Measurements from ENCODE around the gene SIGLEC11.
"Not testable (repeated sequence)": the region's sequence is repeated elsewhere in the genome, so short reads cannot be mapped to it uniquely, and the experiment has no call there.

The SIGLEC11 gene

DNA sequence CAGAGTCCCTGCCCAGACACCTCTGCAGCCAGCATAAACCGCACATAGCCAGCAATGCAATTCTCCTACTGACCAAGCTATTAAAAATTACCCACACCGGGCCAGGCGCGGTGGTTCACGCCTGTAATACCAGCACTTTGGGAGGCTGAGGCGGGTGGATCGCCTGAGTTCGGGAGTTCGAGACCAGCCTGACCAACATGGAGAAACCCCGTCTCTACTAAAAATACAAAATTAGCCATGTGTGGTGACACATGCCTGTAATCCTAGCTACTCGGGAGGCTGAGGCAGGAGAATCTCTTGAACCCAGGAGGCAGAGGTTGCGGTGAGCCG lies 36.1 kb downstream of the SIGLEC11 start:
- not testable (repeated sequence) for DNase-seq (ENCODE audit: low read depth)

DNA sequence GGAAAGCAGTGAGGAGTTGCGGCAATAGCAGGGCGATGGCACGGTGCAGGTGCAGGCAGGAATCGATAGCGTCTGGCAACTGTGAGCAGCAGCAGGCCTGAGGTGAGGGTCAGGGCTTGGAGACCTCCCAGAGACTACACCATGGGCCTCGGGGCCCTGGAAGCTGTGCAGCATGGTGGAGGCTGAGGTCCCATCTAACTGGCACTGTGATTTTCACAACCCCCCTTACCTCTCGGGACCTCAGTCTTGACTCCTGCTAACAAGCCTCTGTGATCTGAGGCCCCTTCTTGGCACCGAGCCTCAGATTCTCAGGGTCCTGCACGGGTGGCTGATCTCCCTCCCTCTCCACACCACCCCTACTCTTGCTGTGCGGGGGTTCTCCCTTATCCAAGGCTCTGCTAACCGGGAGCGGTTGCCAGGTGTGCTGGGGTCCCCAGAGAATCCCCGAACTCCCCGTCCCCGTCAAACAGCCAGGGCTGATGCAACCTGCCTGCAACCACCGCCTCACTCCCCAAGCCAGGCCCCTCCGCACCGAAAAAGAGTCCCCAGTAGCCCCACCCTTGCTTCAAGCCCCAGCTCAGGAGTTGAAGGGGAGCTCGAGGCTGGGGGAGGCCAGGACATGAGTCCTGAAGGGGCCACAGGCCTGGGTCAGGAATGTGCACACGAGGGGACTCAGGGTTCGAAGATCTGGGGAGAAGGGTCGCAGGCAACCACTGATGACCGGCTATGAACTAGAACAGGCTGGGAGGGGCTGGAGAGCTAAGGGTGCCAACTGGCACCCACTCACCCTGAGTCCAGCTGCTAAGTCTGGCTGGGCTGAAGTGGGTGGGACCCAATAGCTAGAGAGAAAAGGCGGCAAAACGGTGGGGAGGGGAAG lies 36.7 kb downstream of the SIGLEC11 start:
- DNase-seq (ENCODE audit: low read depth), result no peak

DNA sequence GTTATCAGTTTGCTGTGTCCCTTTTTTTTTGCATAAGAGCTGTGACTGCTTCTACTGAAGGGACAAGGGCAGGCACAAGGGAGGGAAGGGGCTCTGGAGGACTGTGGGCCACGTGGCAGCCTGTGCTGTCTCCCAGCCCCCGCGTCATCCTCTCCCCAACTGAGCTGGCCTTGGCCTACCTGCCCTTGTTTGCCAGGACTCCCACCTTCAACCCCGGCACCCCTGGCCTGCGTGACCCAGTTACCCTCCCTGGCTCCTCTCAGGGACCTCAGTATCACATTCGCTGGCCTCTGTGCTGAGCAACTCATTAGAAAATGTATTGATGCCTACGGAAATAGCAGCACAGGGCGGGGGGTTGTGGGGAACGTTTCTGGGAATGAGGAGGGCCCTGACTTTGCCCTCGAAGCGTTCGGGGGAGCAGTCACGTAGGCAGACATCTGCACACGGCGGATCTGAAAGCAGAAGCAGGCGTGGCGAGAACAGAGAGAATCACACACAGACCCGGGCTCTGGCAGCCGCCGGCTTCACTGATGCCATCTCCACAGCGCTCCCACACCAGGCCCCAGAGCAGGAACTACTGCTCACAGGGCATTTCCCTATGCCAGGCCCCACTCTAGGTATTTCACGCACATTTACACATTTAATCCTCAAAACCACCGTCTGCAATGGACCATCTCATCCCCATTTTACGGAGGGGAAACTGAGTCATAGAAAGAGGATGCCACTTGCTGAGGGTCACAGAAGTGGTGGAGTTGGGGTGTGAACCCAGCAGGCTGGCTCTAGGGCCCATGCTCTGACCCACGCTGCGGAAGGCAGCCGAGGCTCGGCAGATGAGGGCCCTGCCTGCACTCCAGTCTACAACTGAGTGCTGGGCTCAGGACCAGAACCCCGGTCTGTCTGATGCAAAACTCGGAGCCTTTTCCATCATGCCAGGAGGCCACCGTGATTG lies 37.6 kb downstream of the SIGLEC11 start:
- no peak for DNase-seq (ENCODE audit: low read depth)

- DNase-seq (ENCODE audit: low read depth), result peak; percentile 66
These were observed 38.8 kb downstream of the SIGLEC11 start for GRCh38 chr19:49921871-49922795.

DNA sequence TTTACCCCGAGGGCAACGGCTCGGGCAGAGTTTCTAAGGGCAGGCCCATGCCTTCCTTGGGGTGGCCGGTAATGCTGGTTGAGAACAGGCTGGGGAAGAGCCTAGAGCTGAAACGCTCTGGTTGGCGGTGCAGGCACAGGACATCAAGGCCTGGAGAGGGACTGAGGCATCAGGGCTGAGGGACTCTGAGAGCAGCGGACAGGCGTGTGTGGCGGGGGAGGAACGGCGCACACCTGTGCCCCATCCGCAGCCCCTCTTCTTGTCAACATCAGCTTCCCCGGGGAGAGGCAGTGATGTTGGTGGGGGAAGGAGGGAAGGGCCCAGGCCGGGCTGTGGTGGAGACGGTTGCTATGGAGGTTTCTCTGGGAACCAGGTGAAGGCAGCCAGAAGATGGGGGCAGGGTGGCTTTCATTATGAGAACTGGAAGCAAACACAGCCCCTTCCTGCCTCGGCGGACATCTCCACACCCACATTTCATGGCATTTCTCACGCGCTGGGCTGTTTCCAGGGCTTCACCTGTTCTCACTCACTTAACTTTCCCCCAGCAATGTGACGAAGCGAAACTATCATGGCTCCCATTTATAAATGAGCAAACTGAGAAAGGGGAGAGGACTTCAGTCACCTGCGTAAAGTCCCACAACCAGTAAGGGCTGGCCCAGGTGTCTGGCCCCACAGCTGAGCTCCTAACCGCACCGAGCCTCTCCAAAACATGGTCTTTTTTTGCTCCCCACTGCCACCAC lies 40.2 kb downstream of the SIGLEC11 start:
- no peak for DNase-seq (ENCODE audit: low read depth)

- DNase-seq (ENCODE audit: low read depth), result no peak
These were observed 42.9 kb downstream of the SIGLEC11 start for GRCh38 chr19:49918089-49918488.

DNA sequence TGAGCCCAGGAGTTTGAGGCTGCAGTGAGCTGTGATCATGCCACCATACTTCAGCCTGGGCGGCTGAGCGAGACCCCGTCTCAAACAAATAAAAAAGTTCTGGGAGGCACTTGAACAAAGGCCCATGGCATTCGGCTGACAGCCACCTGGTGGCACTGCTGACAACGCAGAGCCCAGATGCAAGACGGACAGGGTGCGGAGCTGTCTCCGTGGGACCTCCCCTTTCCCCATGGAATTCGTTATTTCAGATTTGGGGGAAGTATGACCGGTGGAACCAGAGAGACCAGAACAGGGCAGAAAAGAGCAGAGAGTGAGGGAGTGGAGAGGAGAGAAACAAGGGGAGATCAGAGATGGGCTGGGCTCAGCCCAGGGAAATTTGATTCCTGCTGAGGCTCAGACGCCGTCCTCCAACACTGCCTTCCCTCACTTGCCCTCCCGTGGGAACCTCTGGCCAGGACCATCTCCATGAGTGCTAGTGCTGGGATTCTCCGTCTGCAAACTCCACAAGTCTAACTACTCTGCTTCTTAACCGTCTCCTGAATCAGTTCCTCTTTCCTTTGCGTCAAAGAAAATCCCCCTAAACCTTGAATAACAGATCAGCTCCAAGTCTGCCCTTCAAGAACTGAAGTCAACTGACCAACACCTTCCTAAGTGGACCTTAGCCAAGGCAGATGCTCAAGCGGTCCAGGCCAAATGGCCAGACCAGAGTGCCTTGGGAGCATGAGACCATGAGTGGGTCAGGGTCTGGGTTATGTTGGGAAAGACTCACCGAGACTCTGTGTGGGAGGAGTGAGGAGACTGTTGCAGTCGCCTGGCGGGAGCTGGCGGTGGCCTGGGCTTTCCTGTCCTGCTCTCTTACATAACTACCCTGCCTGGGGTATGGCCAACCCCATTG lies 43.9 kb downstream of the SIGLEC11 start:
- DNase-seq (ENCODE audit: low read depth), result no peak

DNA sequence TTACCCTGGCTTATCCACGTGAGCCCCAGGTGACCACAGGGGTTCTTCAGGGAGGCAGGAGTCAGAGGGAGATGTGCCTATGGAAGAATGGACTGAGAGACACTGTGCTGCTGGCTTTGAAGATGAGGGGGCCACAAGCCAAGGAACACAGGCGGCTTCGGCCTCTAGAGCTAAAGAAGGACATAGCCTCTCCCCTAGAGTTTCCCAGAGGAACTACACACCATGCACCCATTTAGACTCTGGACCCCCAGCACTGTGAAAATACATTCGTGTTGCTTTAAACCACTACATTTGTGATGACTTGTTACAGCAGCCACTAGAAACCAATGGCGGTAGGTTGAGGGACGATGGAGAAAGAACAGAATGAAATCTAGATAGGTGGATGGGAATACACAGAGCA lies 45.7 kb downstream of the SIGLEC11 start:
- no peak for DNase-seq (ENCODE audit: low read depth)

DNA sequence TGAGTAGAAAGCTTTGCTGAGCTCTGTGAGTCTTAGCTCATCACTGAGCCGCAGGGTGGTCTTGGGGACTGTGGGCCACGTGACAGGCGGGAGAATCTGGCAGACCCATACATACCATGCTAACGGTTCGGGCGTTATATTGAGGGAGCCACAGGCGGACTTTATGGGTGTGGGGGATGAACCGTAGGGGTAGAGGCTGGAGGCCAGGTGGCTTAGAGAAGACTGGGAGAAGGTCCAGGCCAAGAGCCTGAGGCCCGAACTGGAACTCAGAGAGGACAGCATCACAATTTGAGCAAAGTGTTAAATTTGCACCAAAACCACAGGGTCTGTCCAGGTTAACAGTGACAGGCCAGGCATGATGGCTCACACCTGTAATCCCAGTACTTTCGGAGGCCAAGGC lies 47.3 kb downstream of the SIGLEC11 start:
- DNase-seq (ENCODE audit: low read depth), result no peak

DNA sequence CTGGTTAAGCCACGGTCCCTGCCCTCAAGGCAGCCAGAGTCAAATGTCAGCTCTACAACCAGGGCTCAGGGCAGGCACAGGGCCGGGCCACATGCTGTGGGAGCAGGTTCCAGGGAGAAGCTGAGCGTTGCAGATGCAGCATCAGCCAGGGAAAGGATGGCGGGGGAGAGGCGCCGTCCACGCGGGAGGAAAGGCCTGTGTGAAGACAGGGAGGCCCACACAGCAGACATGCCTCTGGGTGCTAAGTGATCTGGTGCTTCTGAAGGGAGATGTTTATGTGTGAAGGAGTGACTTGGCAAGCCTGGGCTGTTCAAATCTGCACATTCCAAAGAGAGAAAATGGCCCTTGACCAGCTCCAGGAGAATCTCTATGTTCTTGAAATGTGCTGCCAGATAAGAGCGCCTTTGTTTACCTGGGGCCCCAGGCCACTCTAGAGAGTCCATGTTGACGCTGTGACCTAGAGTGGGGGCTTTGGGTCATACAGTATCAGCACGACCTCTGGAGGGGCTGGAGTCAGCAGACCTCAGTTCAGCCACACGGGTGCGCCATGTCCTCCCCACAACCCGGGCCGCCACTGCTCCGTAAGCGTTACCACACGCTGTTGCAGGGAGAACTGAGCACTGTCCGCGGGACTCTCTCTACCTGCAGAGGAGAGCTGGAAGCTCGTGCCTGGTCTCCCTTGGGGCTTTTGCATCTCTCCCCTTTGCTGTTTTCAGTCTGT lies 47.8 kb downstream of the SIGLEC11 start:
- no peak for DNase-seq (ENCODE audit: low read depth)

GRCh38 chr19:49911381-49912145 lies 49.4 kb downstream of the SIGLEC11 start:
- DNase-seq (ENCODE audit: low read depth), result no peak

GRCh38 chr19:49910179-49910578 lies 50.8 kb downstream of the SIGLEC11 start:
- DNase-seq (ENCODE audit: low read depth), result no peak

GRCh38 chr19:49908480-49909420 lies 52.2 kb downstream of the SIGLEC11 start:
- DNase-seq (ENCODE audit: low read depth), result no peak

GRCh38 chr19:49907745-49908446 lies 53.1 kb downstream of the SIGLEC11 start:
- no peak for DNase-seq (ENCODE audit: low read depth)

DNA sequence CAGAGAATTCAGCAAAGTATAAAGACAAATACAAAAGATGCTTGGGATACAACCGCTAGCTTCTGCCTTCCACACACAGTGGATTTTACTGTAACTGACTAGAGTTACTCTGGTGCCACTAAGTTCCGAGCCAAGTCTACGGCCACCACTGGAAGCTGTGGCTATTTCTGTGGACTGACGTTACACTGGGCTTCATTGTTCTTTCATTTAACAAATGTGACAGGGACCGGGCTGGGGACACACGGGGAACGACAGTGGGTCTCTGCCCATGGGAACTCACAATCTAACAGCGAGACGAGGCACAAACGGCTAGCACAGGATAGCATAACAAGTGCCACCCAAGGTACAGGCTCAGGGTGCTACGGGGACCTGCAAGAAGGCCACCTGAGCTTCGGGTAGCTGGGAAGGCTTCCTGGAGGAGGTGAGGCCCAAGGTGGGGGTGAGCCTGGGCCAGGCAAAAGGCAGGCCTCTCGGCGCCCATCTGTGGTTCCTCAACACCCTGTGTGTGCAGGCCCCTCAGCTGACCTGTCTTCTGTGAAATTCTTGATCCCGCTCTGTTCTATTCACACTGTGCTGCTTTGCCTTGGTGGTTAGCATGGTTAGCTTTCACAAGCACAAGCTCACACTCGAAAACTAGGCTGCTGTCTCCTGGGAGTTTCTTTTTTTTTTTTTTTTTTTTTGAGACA lies 54.0 kb downstream of the SIGLEC11 start:
- no peak for DNase-seq (ENCODE audit: low read depth)

GRCh38 chr19:49904136-49904535 lies 56.8 kb downstream of the SIGLEC11 start:
- no peak for DNase-seq (ENCODE audit: low read depth)
